NOMO-1 treated with DMSO at 0.1 percent for 48 hours (cell line): Measurements from ENCODE around the gene SLC47A1.
A peak's percentile ranks its signal among the peaks of the same experiment; 100 is the strongest.

ENCODE experiments used
- DNase-seq: peaks from one replicate; lab custom pipeline; 2025; ENCODE audit not compliant: unreplicated experiment; lab: John Stamatoyannopoulos, UW

SLC47A1 gene

GRCh38 chr17:19590912-19591551 is 57.4 kb downstream of the SLC47A1 start:
- DNase-seq, result no peak

DNA sequence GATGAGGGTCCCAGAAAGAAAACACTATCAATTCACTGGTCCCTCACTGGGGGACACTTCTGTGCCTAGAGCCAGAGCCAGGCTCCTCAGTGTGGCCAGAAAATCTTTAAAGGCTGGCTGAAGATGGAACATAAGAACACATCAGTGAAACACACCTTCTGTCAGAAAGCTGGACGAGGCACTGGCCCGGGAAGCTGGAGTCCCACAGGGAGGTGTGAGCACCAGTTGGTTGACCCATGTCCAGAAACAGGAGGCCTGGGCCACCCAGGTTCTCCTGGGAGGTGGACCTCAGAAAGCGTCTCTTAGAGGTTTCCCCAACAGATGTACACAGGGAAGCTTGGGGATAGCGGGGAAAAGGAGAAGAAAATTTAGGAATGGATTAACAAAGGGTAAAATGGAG is 58.7 kb downstream of the SLC47A1 start:
- DNase-seq, result no peak

- no peak for DNase-seq
These were observed 63.2 kb downstream of the SLC47A1 start for GRCh38 chr17:19596869-19597268.

GRCh38 chr17:19610311-19610710 is 76.7 kb downstream of the SLC47A1 start:
- peak; percentile 21 for DNase-seq

DNA sequence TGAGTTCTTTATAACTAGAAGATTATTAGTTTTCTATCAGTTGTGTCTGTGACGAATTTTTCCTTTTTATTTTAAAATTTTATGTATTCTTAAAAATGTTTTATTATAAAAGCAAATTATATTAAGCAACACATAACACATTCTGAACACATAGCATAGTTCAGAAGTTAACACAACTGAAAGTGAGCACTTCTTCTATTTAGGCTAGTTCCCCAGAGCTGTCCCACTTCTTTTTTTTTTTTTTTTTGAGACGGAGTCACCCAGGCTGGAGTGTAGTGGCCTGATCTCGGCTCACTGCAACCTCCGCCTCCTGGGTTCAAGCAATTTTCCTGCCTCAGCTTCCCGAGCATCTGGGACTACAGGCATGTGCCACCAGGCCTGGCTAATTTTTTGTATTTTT is 77.2 kb downstream of the SLC47A1 start:
- DNase-seq, result peak; percentile 80

DNA sequence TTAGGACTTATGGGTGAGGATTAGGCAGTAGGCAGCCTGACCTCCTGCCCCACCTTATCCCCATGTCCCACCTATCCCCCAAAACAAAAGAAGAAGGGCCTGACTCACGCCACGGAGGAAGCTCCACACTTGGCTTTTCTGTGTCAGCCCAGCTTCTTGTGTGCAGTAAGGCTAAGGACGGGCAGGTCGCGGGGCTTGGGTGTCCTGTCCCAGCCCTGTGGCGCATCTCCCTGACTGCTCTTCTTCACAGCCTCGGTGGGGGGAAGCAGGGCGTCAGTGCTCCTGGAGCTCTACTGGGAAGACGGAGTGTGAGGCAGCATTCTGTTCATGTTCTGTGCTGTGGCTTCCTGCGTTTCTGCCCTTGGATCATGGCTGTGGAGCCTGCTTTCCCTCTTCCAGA is 80.3 kb downstream of the SLC47A1 start:
- no peak for DNase-seq

GRCh38 chr17:19614900-19615299 is 81.2 kb downstream of the SLC47A1 start:
- no peak for DNase-seq

DNA sequence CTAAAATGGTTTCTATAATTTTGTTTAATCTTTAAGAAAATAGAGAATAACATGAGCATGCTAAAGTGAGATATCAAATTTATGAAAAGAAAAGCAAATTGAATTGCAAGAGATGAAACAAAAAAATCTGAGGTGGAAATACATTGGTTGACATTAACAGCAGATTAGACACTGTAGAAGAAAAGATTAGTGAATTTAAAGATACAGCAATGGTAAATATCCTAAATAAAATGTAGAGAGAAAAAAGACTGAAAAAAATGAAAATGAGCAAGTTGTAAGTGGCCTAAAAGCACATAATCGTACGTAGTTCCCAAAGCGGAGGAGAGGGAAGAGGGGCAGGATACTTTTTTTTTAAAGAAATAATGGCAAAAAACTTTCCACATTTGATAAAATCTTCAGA is 84.4 kb downstream of the SLC47A1 start:
- DNase-seq, result no peak

DNA sequence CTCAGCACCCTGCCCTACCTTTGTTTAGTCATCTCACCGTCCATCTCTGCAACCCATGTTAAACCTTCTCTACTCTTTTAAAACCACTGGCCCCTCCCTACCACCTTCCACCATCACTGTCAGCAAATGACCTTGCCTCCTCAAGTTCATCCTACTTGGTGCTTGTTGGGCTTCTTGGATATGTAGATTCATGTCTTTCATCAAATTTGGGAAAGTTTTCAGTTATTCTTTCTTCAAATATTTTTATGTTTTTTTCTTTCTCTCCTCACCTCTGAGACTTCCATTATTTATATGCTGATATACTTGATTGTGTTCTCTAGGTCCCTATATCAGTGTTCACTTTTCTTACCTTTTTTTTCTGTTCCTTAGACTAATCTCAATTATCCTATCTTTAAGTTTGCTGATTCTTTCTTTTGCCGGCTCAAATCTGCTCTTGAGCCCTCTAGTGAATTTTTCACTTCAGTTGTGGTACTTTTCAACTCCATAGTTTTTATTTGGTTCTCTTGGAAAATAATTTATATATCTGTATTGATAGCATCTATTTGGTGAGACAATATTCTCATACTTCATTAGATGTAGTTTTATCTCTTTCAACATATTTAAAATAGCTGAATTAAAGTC is 86.2 kb downstream of the SLC47A1 start:
- DNase-seq, result no peak

GRCh38 chr17:19621697-19622096 is 88.0 kb downstream of the SLC47A1 start:
- no peak for DNase-seq

- no peak for DNase-seq
These were observed 92.4 kb downstream of the SLC47A1 start for GRCh38 chr17:19626079-19626478.
